Right lobe of liver (tissue), 6 donors: ENCODE measurements around the gene JAM2. TPM values are rescaled to one million over a fixed set of nuclear protein-coding genes. Genes with fewer than 3 reads are reported as not detected.

Experiments used
- ATAC-seq, 4 donors: fragments of 200-7000 bp; cut with Tn5 transposase; one replicate each; pipeline ENCODE4 v1.9.1; 2020; ENCODE audit warnings: mild to moderate bottlenecking in 4 of 4, moderate library complexity in 4 of 4
- DNase-seq, 3 donors: peaks; one replicate each; pipeline ENCODE4 v3.0.0-alpha.2; 2020
- H3K27ac ChIP-seq, 3 donors: fragments of 200-600 bp; one replicate each; pipeline ENCODE4 v1.8.0; 2022
- H3K27me3 ChIP-seq, 2 donors: fragments of 200-600 bp; one replicate each; pipeline ENCODE4 v1.8.0; 2022
- H3K36me3 ChIP-seq, 4 donors: fragments of 200-600 bp; sonication (generic) in 1 of 4; one replicate each; pipeline versions ENCODE4 v1.5.1 to v1.8.0; 2017 to 2022; ENCODE audit warnings: control low read depth in 1 of 4
- H3K4me1 ChIP-seq, 4 donors: fragments of 200-600 bp; sonication (generic) in 1 of 4; one replicate each; pipeline versions ENCODE4 v1.5.1 to v1.8.0; 2017 to 2022; ENCODE audit warnings: control low read depth in 1 of 4
- H3K4me3 ChIP-seq, 3 donors: fragments of 200-600 bp; one replicate each; pipeline ENCODE4 v1.8.0; 2022
- H3K9me3 ChIP-seq, 4 donors: fragments of 200-600 bp; sonication (generic) in 1 of 4; one replicate each; pipeline versions ENCODE4 v1.5.1 to v1.8.0; 2017 to 2022; ENCODE audit warnings: control low read depth in 1 of 4
- POLR2A ChIP-seq: fragments of 450-650 bp; IDR thresholded peaks from one replicate; pipeline ENCODE4 v1.6.1; 2017; ENCODE audit warnings: antibody characterized with exemption, mild to moderate bottlenecking
- WGBS: methylation state at CpG from one replicate; pipeline ENCODE4 v1.1.6; 2018; ENCODE audit warnings: low coverage, low lambda C conversion rate; ENCODE audit not compliant: insufficient coverage; ENCODE audit errors: missing lambda C conversion rate; 5-methylcytosine and 5-hydroxymethylcytosine counted together
- intact Hi-C, 2 donors: fragments of 100-400 bp; cut with DNase I; formaldehyde crosslinking; loops; one replicate each; pipeline versions ENCODE4 v1.11.2 to v1.14.1; 2022
- total RNA-seq, 6 experiments: library from RNA; depleted of rRNA in 2 of 6; stranded (reverse); fragments of >200 nt in 2 of 6; fragmentation: NEBNext Ultra II Directional in 3 of 6; extraction: Animal tissue kit (Norgen Biotek cat#: 25700) in 3 of 6; gene quantifications; one replicate each; pipeline versions ENCODE4 v1.1.0 to v1.2.4, GENCODE V29; 2016 to 2023
- TF ChIP-seq, protein P1 (sequence below), 4 donors: fragments of 200-600 bp in 3 of 4; fragments of 450-650 bp in 1 of 4; IDR thresholded peaks; one replicate each; pipeline versions ENCODE4 v1.5.1 to v1.8.0; 2016 to 2022; ENCODE audit warnings: antibody characterized with exemption in 4 of 4, mild to moderate bottlenecking in 2 of 4
- donor health status: DM: no; HTN: yes; CAD: no.
- donor health status: DM: no; HTN: no; CAD: no.
- donor health status: DM: no; HTN: no; CAD: no.
- donor health status: DM: no; HTN: yes; CAD: no.
- donor health status: DM: no; HTN: yes; CAD: no.

JAM2 gene
- total RNA-seq, 6 experiments from 2014 or later, result 1.3 to 2.9 (median 2.0) TPM

DNA sequence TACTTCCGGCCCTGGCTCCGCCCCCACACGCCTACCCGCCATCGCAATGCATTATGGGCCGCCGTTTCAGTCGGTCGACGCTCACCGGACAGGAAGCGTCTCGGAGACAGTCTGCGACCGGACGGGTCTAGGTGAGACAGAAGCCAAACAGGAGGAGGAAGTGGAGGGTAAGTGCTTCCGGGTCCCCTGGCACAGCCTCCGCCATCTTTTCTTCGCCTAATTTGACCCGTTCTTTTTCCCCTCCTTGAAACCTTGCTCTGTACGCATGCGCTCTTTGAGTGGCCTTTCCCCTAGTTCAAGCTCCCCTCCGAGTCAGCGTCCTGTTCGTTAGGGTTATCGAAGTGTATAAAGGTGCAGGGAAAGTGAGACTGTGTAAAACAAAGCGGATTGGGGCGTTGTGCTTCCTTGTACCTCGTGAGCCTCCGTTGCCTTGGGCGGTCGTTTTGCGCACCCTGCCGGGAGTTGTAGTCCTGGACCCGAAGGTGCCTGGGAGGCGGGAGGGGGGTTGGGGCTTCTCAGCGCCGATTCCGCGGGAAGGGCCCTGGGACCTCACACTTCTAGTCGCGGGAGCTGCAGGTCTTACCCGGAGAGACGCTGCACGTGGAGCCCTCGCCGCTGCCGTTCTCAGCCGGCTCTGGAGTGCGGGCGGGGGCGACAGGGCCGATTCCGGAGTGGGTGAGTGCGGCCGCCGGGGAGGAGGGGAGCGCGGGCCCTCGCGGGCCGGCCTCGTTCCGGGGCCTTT is 96.0 kb downstream of the JAM2 start, which contains the start of the genes ATP5PF and GABPA:
ATP5PF (minus strand) TSS at position 1 of the 742 bp plus-strand sequence. CDS start 5,110 bp downstream, outside the sequence.
GABPA (plus strand) TSS at position 69 of the 742 bp plus-strand sequence. CDS start 6,627 bp downstream, outside the sequence.
- no peaks in the 10 kb centered on the region for H3K9me3 ChIP-seq
- TF ChIP-seq, protein P1, sequence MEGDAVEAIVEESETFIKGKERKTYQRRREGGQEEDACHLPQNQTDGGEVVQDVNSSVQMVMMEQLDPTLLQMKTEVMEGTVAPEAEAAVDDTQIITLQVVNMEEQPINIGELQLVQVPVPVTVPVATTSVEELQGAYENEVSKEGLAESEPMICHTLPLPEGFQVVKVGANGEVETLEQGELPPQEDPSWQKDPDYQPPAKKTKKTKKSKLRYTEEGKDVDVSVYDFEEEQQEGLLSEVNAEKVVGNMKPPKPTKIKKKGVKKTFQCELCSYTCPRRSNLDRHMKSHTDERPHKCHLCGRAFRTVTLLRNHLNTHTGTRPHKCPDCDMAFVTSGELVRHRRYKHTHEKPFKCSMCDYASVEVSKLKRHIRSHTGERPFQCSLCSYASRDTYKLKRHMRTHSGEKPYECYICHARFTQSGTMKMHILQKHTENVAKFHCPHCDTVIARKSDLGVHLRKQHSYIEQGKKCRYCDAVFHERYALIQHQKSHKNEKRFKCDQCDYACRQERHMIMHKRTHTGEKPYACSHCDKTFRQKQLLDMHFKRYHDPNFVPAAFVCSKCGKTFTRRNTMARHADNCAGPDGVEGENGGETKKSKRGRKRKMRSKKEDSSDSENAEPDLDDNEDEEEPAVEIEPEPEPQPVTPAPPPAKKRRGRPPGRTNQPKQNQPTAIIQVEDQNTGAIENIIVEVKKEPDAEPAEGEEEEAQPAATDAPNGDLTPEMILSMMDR (IDR thresholded peaks at IDR 0.05), result peak in 1 of 4 donors; percentile 9
- TF ChIP-seq POLR2A, result peak; percentile 22
- ATAC-seq (peak; percentile 91 to 96 (median 94)), DNase-seq (peak; percentile 97 to 98 (median 98))
- H3K4me3 ChIP-seq, result peak within 1 kb of the TSS; percentile 72 to 88 (median 78)
- intact Hi-C loops, result no loop called here
- H3K36me3 ChIP-seq, result peaks cover 0 to 6% (median 0%) of the 10 kb centered on the region in 4 donors
- H3K27ac ChIP-seq, result peak within 1 kb of the TSS; percentile 79 to 98 (median 93)
- H3K4me1 ChIP-seq, result peaks cover 0 to 34% (median 14%) of the 10 kb centered on the region in 4 donors
- WGBS, result under 1% methylated on average over 21 of the region's 64 CpGs
- no peaks in the 10 kb centered on the region for H3K27me3 ChIP-seq

DNA sequence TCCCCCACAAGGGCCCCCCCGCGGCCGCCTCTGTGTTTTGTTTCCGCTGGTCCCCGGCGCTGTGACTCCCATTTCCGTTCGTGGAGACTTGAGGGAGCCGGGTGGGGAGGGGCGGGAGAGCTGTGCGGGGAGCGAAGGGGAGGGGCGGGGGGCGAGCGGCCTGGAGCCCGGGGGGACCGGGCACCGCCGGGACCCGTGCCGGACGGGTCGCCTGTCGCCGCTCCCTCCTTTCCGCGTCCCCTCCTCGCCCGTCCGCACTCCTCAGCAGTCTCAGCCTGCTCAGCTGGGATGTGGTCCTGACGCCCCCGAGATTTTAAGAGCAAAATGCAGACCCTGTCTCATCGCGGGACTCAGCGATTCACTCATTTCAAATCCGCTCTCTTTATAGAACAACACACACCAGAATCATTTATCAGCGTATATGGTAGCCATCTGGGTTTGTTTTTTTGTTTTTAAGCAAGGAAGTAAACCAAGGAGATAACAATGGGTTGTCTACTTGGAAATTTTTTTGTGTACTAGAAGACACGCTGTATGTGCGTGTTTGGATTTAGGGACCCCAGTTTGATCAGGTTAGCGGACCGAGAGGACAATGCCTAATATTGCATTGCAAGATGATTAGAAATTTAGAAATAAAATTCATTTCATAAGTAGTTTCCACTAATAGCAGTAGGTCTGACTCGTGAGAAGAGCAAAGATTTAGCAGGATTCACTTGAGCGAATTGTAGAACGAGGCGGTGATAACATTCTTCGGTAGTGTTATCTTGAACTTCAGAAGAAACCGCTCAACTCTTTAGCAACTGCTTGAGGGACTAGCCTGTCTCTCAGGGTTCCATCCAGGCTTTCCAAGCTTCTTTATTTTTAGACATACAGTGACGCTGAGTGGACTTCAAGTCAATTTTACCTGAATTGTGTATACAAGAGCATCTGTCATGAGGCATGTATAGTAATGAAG is 96.9 kb downstream of the JAM2 start:
- intact Hi-C loops, result no loop called here
- Histone ChIP-seq H3K9me3 (no peaks in the 10 kb centered on the region), H3K27me3 (no peaks in the 10 kb centered on the region), H3K36me3 (peaks cover 0 to 4% (median 0%) of the 10 kb centered on the region in 4 donors), H3K27ac (peak overlapping the region; percentile 79 to 98 (median 93)), H3K4me3 (peak overlapping the region; percentile 72 to 88 (median 78)), H3K4me1 (peaks cover 0 to 31% (median 13%) of the 10 kb centered on the region in 4 donors)
- DNase-seq, result peak; percentile 85 to 88 (median 88)
- TF ChIP-seq, protein P1 (IDR thresholded peaks at IDR 0.05), result no peak
- no peak for TF ChIP-seq POLR2A
- ATAC-seq, result peak; percentile 54 to 70 (median 62)
- WGBS, result under 1% methylated on average over 22 of the region's 48 CpGs

DNA sequence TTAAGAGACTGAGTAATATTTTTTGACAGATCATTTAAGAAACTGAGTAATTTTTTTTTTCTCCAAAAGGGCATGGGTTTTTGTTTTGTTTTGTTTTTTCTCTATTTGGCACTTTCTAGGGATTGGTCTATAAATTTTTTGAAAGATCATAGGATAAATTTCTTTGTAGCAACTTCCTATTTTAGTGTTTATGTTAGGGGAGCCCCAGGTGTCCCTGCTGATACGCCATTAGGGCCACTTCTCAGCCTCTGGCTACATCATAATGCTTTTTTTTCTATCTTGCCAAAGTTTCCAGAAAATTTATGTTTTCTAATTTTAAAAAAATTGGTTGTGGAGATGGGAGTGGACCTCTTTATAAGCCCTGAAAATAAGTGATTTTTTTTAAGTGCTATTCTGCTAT is 98.4 kb downstream of the JAM2 start:
- H3K4me1 ChIP-seq, result peaks cover 0 to 17% (median 7%) of the 10 kb centered on the region in 4 donors
- no peak for DNase-seq
- 50% methylated on average over 1 of the region's 1 CpG for WGBS
- no peaks in the 10 kb centered on the region for H3K36me3 ChIP-seq
- no peaks in the 10 kb centered on the region for H3K9me3 ChIP-seq
- H3K27me3 ChIP-seq, result no peaks in the 10 kb centered on the region
- no peak overlapping the region for H3K4me3 ChIP-seq
- TF ChIP-seq POLR2A, result no peak
- TF ChIP-seq, protein P1 (IDR thresholded peaks at IDR 0.05), result no peak
- intact Hi-C loops, result no loop called here
- H3K27ac ChIP-seq, result no peak overlapping the region
- no peak for ATAC-seq

DNA sequence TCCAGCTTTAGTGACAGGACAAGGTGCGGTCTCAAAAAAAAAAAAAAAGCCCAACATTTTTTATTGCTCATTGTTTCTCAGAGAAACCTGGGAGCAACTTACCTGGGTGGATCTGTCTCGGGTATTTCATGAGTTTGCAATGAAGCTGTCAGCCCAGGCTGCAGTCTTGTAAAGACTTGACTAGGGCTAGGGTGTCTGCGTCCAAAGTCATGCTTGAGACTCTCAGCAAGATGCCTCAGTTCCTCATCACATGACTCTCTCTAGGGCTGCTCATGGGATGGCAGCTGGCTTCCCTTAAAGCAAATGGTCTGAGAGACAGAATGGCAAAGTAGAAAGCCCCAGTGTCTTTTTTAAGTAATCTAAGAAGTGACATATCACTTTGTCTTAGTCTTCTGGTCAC is 103.8 kb downstream of the JAM2 start:
- 100% methylated on average over 1 of the region's 3 CpGs for WGBS
- no peaks in the 10 kb centered on the region for H3K4me1 ChIP-seq
- H3K4me3 ChIP-seq, result no peak overlapping the region
- H3K36me3 ChIP-seq, result peaks cover 0 to 9% (median 4%) of the 10 kb centered on the region in 4 donors
- H3K27me3 ChIP-seq, result no peaks in the 10 kb centered on the region
- DNase-seq (no peak), ATAC-seq (no peak)
- TF ChIP-seq, protein P1 (IDR thresholded peaks at IDR 0.05), result no peak
- no peak for TF ChIP-seq POLR2A
- no peaks in the 10 kb centered on the region for H3K9me3 ChIP-seq
- no peak overlapping the region for H3K27ac ChIP-seq
- intact Hi-C loops, result no loop called here
